Caco-2 (cell line): ENCODE data around the gene PMPCA. TPM values are rescaled to one million over a fixed set of nuclear protein-coding genes. Genes with fewer than 3 reads are reported as not detected.

Experiments used
- BruUV-seq: library from RNA; stranded (reverse); fragments of 400-500 nt; replicated peaks from 2 replicates; lab custom pipeline; 2021; lab: Mats Ljungman, UMichigan
- CTCF ChIA-PET: fragments of 300-600 bp; sonication (Branson Sonifier 250); formaldehyde crosslinking; loops from one replicate; lab custom pipeline; 2022; ENCODE audit warnings: antibody characterized with exemption; lab: Charles Lee
- POLR2A ChIA-PET: fragments of 300-600 bp; sonication (Branson Sonifier 250); formaldehyde crosslinking; loops from one replicate; lab custom pipeline; 2022; ENCODE audit warnings: antibody characterized with exemption; lab: Charles Lee
- DNase-seq, 2 experiments: peaks; one replicate each; pipeline versions ENCODE4 v3.0.0 to v3.0.0-alpha.2; 2020 to 2022
- H3K27me3 ChIP-seq: replicated peaks from 2 replicates; pipeline ENCODE4 v1.6.0; 2011; ENCODE audit warnings: low read length; ENCODE audit not compliant: control insufficient read depth, insufficient read depth
- H3K36me3 ChIP-seq: 2 replicates; pipeline ENCODE4 v1.5.1; 2011; ENCODE audit warnings: low read length; ENCODE audit not compliant: control insufficient read depth, insufficient read depth
- H3K4me1 ChIP-seq: fragments of 250-450 bp; sonication (Bioruptor Pico); 2 replicates; pipeline ENCODE4 v1.5.1; 2020; ENCODE audit warnings: mild to moderate bottlenecking
- H3K4me3 ChIP-seq: 2 replicates; pipeline ENCODE4 v1.5.1; 2011; ENCODE audit warnings: low read depth, mild to moderate bottlenecking, control low read depth, low read length
- H3K9me3 ChIP-seq: fragments of 250-450 bp; sonication (Bioruptor Pico); 2 replicates; pipeline ENCODE4 v1.5.1; 2020; ENCODE audit warnings: mild to moderate bottlenecking, moderate library complexity
- H3K27ac Mint-ChIP-seq: one replicate; pipeline ENCODE4 v1.8.0; 2022; ENCODE audit warnings: mixed read lengths; ENCODE audit not compliant: unreplicated experiment
- H3K27me3 Mint-ChIP-seq: one replicate; pipeline ENCODE4 v1.8.0; 2022; ENCODE audit warnings: mixed read lengths; ENCODE audit not compliant: insufficient read depth, unreplicated experiment
- H3K36me3 Mint-ChIP-seq: one replicate; pipeline ENCODE4 v1.8.0; 2022; ENCODE audit warnings: mild to moderate bottlenecking, mixed read lengths; ENCODE audit not compliant: insufficient read depth, unreplicated experiment
- H3K4me1 Mint-ChIP-seq: one replicate; pipeline ENCODE4 v1.8.0; 2022; ENCODE audit warnings: low read depth, mixed read lengths; ENCODE audit not compliant: unreplicated experiment
- H3K4me3 Mint-ChIP-seq: one replicate; pipeline ENCODE4 v1.8.0; 2022; ENCODE audit warnings: mild to moderate bottlenecking, moderate library complexity, mixed read lengths; ENCODE audit not compliant: unreplicated experiment
- H3K9me3 Mint-ChIP-seq: one replicate; pipeline ENCODE4 v1.8.0; 2022; ENCODE audit warnings: mixed read lengths; ENCODE audit not compliant: unreplicated experiment
- CTCF ChIP-seq, 2 experiments: fragments of 200-600 bp in 1 of 2; IDR thresholded peaks; 1 replicate in 1 of 2; 2 replicates in 1 of 2; pipeline versions ENCODE4 v1.5.1 to v1.8.0; 2011 to 2022; ENCODE audit warnings: antibody characterized with exemption in 1 of 2, control low read depth in 1 of 2, inconsistent platforms in 1 of 2, low read depth in 1 of 2, low read length in 1 of 2, mild to moderate bottlenecking in 1 of 2, moderate library complexity in 1 of 2; ENCODE audit not compliant: insufficient read depth in 1 of 2, severe bottlenecking in 1 of 2, unreplicated experiment in 1 of 2
- intact Hi-C: fragments of 100-400 bp; cut with micrococcal nuclease; formaldehyde crosslinking; loops from one replicate; pipeline ENCODE4 v1.10.0; 2022; ENCODE audit not compliant: unreplicated experiment
- total RNA-seq: library from RNA; stranded (reverse); gene quantifications from 2 replicates; pipeline ENCODE4 v1.2.3, GENCODE V29; 2022

The PMPCA gene
- total RNA-seq, 1 experiment from 2014 or later: 91.5 TPM

- no peaks in the 10 kb centered on the region for H3K9me3 ChIP-seq
- peaks cover 12% of the 10 kb centered on the region for H3K4me1 Mint-ChIP-seq
- peaks cover 74% of the 10 kb centered on the region for H3K36me3 Mint-ChIP-seq
- no peaks in the 10 kb centered on the region for H3K9me3 Mint-ChIP-seq
- intact Hi-C loops: loop anchor here (5.0 kb wide), 1 partner anchor 33 kb away; the partner anchor contains the start of gene DNLZ
- DNase-seq: no peak
- no peak overlapping the region for H3K4me3 ChIP-seq
- no peaks in the 10 kb centered on the region for H3K4me1 ChIP-seq
- H3K36me3 ChIP-seq: peaks cover 1% of the 10 kb centered on the region
- TF ChIP-seq CTCF (IDR thresholded peaks at IDR 0.05; ENCODE audit: insufficient read depth in 1 of 2, low read depth in 1 of 2, low read length in 1 of 2, severe bottlenecking in 1 of 2, unreplicated experiment in 1 of 2): no peak
- no peak overlapping the region for H3K27ac Mint-ChIP-seq
- no peak overlapping the region for H3K4me3 Mint-ChIP-seq
- ChIA-PET POLR2A (no interaction called here), CTCF (no interaction called here)
- no peaks in the 10 kb centered on the region for H3K27me3 ChIP-seq
- BruUV-seq: no TSS peak
- H3K27me3 Mint-ChIP-seq: no peaks in the 10 kb centered on the region
These were observed 15.5 kb upstream of the PMPCA start for GRCh38 chr9:136395020-136395340.

DNA sequence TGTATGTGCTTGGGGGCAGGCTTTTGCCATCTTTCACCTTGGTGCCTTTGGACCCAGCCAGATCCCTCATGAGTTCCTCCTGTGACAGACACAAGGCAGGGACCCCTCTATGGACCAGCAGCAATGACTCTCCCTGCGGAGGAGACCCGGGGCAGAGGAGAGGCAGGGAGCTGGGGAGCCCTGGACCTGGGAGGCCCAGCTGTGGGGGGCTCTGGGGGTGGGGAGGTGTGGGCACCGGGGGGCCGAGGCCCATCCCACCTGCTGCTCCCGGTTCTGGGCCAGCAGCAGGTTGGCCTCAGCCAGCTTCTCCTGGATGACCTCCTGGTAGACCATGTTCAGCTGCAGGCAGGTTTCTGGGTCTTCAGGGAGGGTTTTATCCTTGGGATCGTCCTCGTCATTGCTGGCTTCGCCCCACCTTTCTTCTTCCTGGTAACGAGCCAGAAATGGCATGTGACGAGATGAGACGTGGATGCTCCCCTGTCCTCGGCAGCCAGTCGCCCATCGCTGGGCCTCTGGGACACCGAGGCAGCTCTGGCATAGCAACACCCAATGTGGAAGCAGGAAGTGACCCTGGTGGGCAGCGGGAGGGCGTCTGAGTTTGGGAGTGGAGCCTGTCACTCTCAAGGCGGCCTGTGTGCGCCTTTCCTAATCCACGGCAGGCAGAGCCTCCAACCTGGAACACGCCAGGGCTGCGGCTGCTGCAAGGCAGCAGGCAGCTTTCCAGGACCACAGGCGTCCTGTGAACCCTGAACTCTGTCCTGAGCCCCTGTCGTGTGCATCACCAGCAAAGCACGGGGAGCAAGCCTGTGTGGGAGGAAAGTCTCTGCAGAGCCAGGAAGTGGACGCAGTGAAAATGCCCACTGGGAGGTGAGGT lies 14.9 kb upstream of the PMPCA start:
- POLR2A ChIA-PET: no interaction called here

DNA sequence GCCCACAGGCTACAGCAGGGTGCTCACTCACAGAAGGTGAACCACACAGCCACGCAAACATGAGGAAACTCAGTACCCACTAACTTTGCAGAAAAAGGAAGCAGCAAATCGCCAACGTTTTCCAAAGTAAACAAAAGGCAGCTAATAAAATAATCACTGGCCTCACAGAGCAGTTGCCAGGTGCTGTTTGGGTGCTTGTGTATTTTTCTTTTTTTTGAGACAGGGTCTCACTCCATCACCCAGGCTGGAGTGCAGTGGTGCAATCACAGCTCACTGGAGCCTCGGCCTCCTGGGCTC lies 14.3 kb upstream of the PMPCA start:
- Mint-ChIP-seq H3K9me3 (no peaks in the 10 kb centered on the region), H3K27ac (no peak overlapping the region), H3K27me3 (no peaks in the 10 kb centered on the region), H3K36me3 (peaks cover 74% of the 10 kb centered on the region), H3K4me1 (peaks cover 13% of the 10 kb centered on the region), H3K4me3 (no peak overlapping the region)
- POLR2A ChIA-PET: no interaction called here
- Histone ChIP-seq H3K9me3 (no peaks in the 10 kb centered on the region), H3K4me3 (no peak overlapping the region), H3K36me3 (peaks cover 1% of the 10 kb centered on the region), H3K27me3 (no peaks in the 10 kb centered on the region), H3K4me1 (no peaks in the 10 kb centered on the region)
- no TSS peak for BruUV-seq
- CTCF ChIA-PET: no interaction called here
- no peak for DNase-seq
- no peak for TF ChIP-seq CTCF (IDR thresholded peaks at IDR 0.05; ENCODE audit: insufficient read depth in 1 of 2, low read depth in 1 of 2, low read length in 1 of 2, severe bottlenecking in 1 of 2, unreplicated experiment in 1 of 2)
- intact Hi-C loops: loop anchor here (5.0 kb wide), 1 partner anchor 34 kb away; the partner anchor contains the start of gene DNLZ

More for the DNA sequence above, 14.9 kb upstream of the PMPCA start:
- no TSS peak for BruUV-seq
- no peaks in the 10 kb centered on the region for H3K27me3 ChIP-seq
- peaks cover 1% of the 10 kb centered on the region for H3K36me3 ChIP-seq
- intact Hi-C loops: loop anchor here (5.0 kb wide), 1 partner anchor 33 kb away; the partner anchor contains the start of gene DNLZ
- H3K4me3 Mint-ChIP-seq: no peak overlapping the region
- H3K27ac Mint-ChIP-seq: no peak overlapping the region
- DNase-seq: no peak
- no peaks in the 10 kb centered on the region for H3K9me3 ChIP-seq
- CTCF ChIA-PET: no interaction called here
- peaks cover 12% of the 10 kb centered on the region for H3K4me1 Mint-ChIP-seq
- no peaks in the 10 kb centered on the region for H3K9me3 Mint-ChIP-seq
- no peak for TF ChIP-seq CTCF (IDR thresholded peaks at IDR 0.05; ENCODE audit: insufficient read depth in 1 of 2, low read depth in 1 of 2, low read length in 1 of 2, severe bottlenecking in 1 of 2, unreplicated experiment in 1 of 2)
- H3K36me3 Mint-ChIP-seq: peaks cover 74% of the 10 kb centered on the region
- no peaks in the 10 kb centered on the region for H3K4me1 ChIP-seq
- H3K4me3 ChIP-seq: no peak overlapping the region
- no peaks in the 10 kb centered on the region for H3K27me3 Mint-ChIP-seq
